ENCODE results near the gene SEMA3E. TPM values are rescaled to one million over a fixed set of nuclear protein-coding genes. Genes with fewer than 3 reads are reported as not detected.

Gene SEMA3E
- total and polyA plus RNA-seq, 2 experiments from 2014 or later, result 0.75 to 0.92 TPM

- Histone ChIP-seq H3K27me3 (no peaks in the 10 kb centered on the region), H3K9me3 (ENCODE audit: low read depth) (no peaks in the 10 kb centered on the region), H3K4me3 (no peak overlapping the region), H3K27ac (no peak overlapping the region), H3K36me3 (no peaks in the 10 kb centered on the region), H3K4me1 (ENCODE audit: low read depth) (no peaks in the 10 kb centered on the region)
- no peak for DNase-seq (ENCODE audit: low read depth in 1 of 2, low spot score in 1 of 2)
- TF ChIP-seq CTCF (IDR thresholded peaks at IDR 0.05; ENCODE audit: low read depth, low read length), result no peak
Measured at GRCh38 chr7:83338277-83338950, 310.5 kb downstream of the SEMA3E start.

- no peak overlapping the region for H3K27ac ChIP-seq
- no peaks in the 10 kb centered on the region for H3K4me1 ChIP-seq (ENCODE audit: low read depth)
- H3K4me3 ChIP-seq, result no peak overlapping the region
- H3K36me3 ChIP-seq, result no peaks in the 10 kb centered on the region
- no peaks in the 10 kb centered on the region for H3K27me3 ChIP-seq
- DNase-seq (ENCODE audit: low read depth in 1 of 2, low spot score in 1 of 2), result no peak
- no peak for TF ChIP-seq CTCF (IDR thresholded peaks at IDR 0.05; ENCODE audit: low read depth, low read length)
- H3K9me3 ChIP-seq (ENCODE audit: low read depth), result no peaks in the 10 kb centered on the region
Measured at GRCh38 chr7:83337050-83337449, 311.9 kb downstream of the SEMA3E start.

- Histone ChIP-seq H3K4me1 (ENCODE audit: low read depth) (no peaks in the 10 kb centered on the region), H3K27me3 (peaks cover 6% of the 10 kb centered on the region), H3K9me3 (ENCODE audit: low read depth) (no peaks in the 10 kb centered on the region), H3K4me3 (no peak overlapping the region), H3K27ac (no peak overlapping the region), H3K36me3 (no peaks in the 10 kb centered on the region)
- DNase-seq (ENCODE audit: low read depth in 1 of 2, low spot score in 1 of 2), result no peak
- TF ChIP-seq CTCF (IDR thresholded peaks at IDR 0.05; ENCODE audit: low read depth, low read length), result no peak
Measured at GRCh38 chr7:83326223-83326622, 322.7 kb downstream of the SEMA3E start.

GRCh38 chr7:83325083-83325482, 323.9 kb downstream of the SEMA3E start:
- Histone ChIP-seq H3K27me3 (peaks cover 6% of the 10 kb centered on the region), H3K4me1 (ENCODE audit: low read depth) (no peaks in the 10 kb centered on the region), H3K27ac (no peak overlapping the region), H3K4me3 (no peak overlapping the region), H3K36me3 (no peaks in the 10 kb centered on the region), H3K9me3 (ENCODE audit: low read depth) (no peaks in the 10 kb centered on the region)
- no peak for DNase-seq (ENCODE audit: low read depth in 1 of 2, low spot score in 1 of 2)
- TF ChIP-seq CTCF (IDR thresholded peaks at IDR 0.05; ENCODE audit: low read depth, low read length), result no peak

GRCh38 chr7:83324596-83324995, 324.3 kb downstream of the SEMA3E start:
- Histone ChIP-seq H3K4me1 (ENCODE audit: low read depth) (no peaks in the 10 kb centered on the region), H3K4me3 (no peak overlapping the region), H3K9me3 (ENCODE audit: low read depth) (no peaks in the 10 kb centered on the region), H3K36me3 (no peaks in the 10 kb centered on the region), H3K27ac (no peak overlapping the region), H3K27me3 (peaks cover 6% of the 10 kb centered on the region)
- TF ChIP-seq CTCF (IDR thresholded peaks at IDR 0.05; ENCODE audit: low read depth, low read length), result no peak
- DNase-seq (ENCODE audit: low read depth in 1 of 2, low spot score in 1 of 2), result no peak

Data from cardiac muscle cell (in vitro differentiated cells and primary cell).